Esophagus squamous epithelium (tissue), 5 donors: ENCODE data around the gene HDHD5. TPM values are rescaled to one million over a fixed set of nuclear protein-coding genes. Genes with fewer than 3 reads are reported as not detected.

Experiments used
- DNase-seq: peaks from one replicate; lab custom pipeline; 2025; lab: John Stamatoyannopoulos, UW
- H3K27ac ChIP-seq, 4 donors: fragments of 200-600 bp; sonication (generic); one replicate each; pipeline ENCODE4 v1.5.1; 2016 to 2019; ENCODE audit warnings: mild to moderate bottlenecking in 1 of 4
- H3K27me3 ChIP-seq, 4 donors: fragments of 200-600 bp; sonication (generic); 1 replicate in 3 of 4; 2 replicates in 1 of 4; pipeline versions ENCODE4 v1.5.1 to v1.6.0; 2017 to 2021; ENCODE audit warnings: antibody characterized with exemption in 1 of 4
- H3K36me3 ChIP-seq, 3 donors: fragments of 200-600 bp; sonication (generic); one replicate each; pipeline ENCODE4 v1.5.1; 2016 to 2019
- H3K4me1 ChIP-seq, 3 donors: fragments of 200-600 bp; sonication (generic); one replicate each; pipeline ENCODE4 v1.5.1; 2017 to 2019
- H3K4me3 ChIP-seq, 4 donors: fragments of 200-600 bp; sonication (generic); 1 replicate in 3 of 4; 2 replicates in 1 of 4; pipeline ENCODE4 v1.5.1; 2016 to 2019; ENCODE audit warnings: mild to moderate bottlenecking in 2 of 4, moderate library complexity in 1 of 4
- H3K9me3 ChIP-seq, 3 donors: fragments of 200-600 bp; sonication (generic); one replicate each; pipeline ENCODE4 v1.5.1; 2016 to 2019
- CTCF ChIP-seq, 6 experiments: fragments of 450-650 bp in 4 of 6; fragments of 200-600 bp in 2 of 6; sonication (generic) in 2 of 6; IDR thresholded peaks; one replicate each; pipeline ENCODE4 v1.5.1; 2016 to 2019; ENCODE audit warnings: antibody characterized with exemption in 6 of 6, mild to moderate bottlenecking in 4 of 6, moderate library complexity in 4 of 6
- POLR2A ChIP-seq, 4 donors: fragments of 450-650 bp; IDR thresholded peaks; one replicate each; pipeline ENCODE4 v1.6.1; 2017; ENCODE audit warnings: antibody characterized with exemption in 4 of 4, mild to moderate bottlenecking in 4 of 4, moderate library complexity in 3 of 4
- whole genome bisulfite sequencing, 2 donors: methylation state at CpG; one replicate each; pipeline ENCODE4 v1.1.5; 2018; 5-methylcytosine and 5-hydroxymethylcytosine counted together
- intact Hi-C: fragments of 100-400 bp; cut with DNase I; formaldehyde crosslinking; loops from one replicate; pipeline ENCODE4 v1.15.0; 2022
- total RNA-seq, 4 donors: library from RNA; depleted of rRNA; stranded (reverse); fragments of >200 nt; gene quantifications; one replicate each; pipeline ENCODE4 v1.1.0, GENCODE V29; 2016
- donor health status: DM: yes; HTN: yes; CAD: no.

HDHD5 gene
- total RNA-seq, 4 donors from 2014 or later, result 23.2 to 40.4 (median 36.2) TPM

GRCh38 chr22:17138513-17138912 is 20.6 kb downstream of the HDHD5 start:
- intact Hi-C loops, result no loop called here
- H3K4me3 ChIP-seq, result no peak overlapping the region
- no peak overlapping the region for H3K27ac ChIP-seq
- no peaks in the 10 kb centered on the region for H3K9me3 ChIP-seq
- peaks cover 6 to 81% (median 11%) of the 10 kb centered on the region in 3 donors for H3K36me3 ChIP-seq
- no peaks in the 10 kb centered on the region for H3K27me3 ChIP-seq
- WGBS, 2 donors, result 75 to 85% methylated on average over 9 to 11 of the region's 11 CpGs
- DNase-seq, result no peak
- TF ChIP-seq POLR2A (IDR thresholded peaks at IDR 0.05), result no peak
- TF ChIP-seq CTCF (IDR thresholded peaks at IDR 0.05), result no peak
- no peaks in the 10 kb centered on the region for H3K4me1 ChIP-seq

GRCh38 chr22:17137861-17138425 is 21.1 kb downstream of the HDHD5 start:
- TF ChIP-seq CTCF (IDR thresholded peaks at IDR 0.05) (no peak), POLR2A (IDR thresholded peaks at IDR 0.05) (no peak)
- no peak overlapping the region for H3K4me3 ChIP-seq
- 91 to 95% methylated on average over 9 of the region's 17 CpGs for WGBS, 2 donors
- DNase-seq, result no peak
- peaks cover 6 to 81% (median 11%) of the 10 kb centered on the region in 3 donors for H3K36me3 ChIP-seq
- H3K27ac ChIP-seq, result no peak overlapping the region
- H3K4me1 ChIP-seq, result no peaks in the 10 kb centered on the region
- no peaks in the 10 kb centered on the region for H3K27me3 ChIP-seq
- H3K9me3 ChIP-seq, result no peaks in the 10 kb centered on the region
- intact Hi-C loops, result no loop called here

GRCh38 chr22:17137170-17137569 is 21.9 kb downstream of the HDHD5 start:
- TF ChIP-seq POLR2A (IDR thresholded peaks at IDR 0.05) (no peak), CTCF (IDR thresholded peaks at IDR 0.05) (no peak)
- intact Hi-C loops, result no loop called here
- H3K4me3 ChIP-seq, result no peak overlapping the region
- no peak for DNase-seq
- WGBS, 2 donors, result 61 to 72% methylated on average over 3 to 4 of the region's 4 CpGs
- H3K27ac ChIP-seq, result no peak overlapping the region
- H3K4me1 ChIP-seq, result no peaks in the 10 kb centered on the region
- no peaks in the 10 kb centered on the region for H3K9me3 ChIP-seq
- no peaks in the 10 kb centered on the region for H3K27me3 ChIP-seq
- peaks cover 6 to 73% (median 11%) of the 10 kb centered on the region in 3 donors for H3K36me3 ChIP-seq

- Histone ChIP-seq H3K4me1 (no peaks in the 10 kb centered on the region), H3K27me3 (no peaks in the 10 kb centered on the region), H3K27ac (no peak overlapping the region), H3K36me3 (peaks cover 6 to 54% (median 6%) of the 10 kb centered on the region in 3 donors), H3K4me3 (no peak overlapping the region), H3K9me3 (no peaks in the 10 kb centered on the region)
- no peak for DNase-seq
- TF ChIP-seq POLR2A (IDR thresholded peaks at IDR 0.05) (no peak), CTCF (IDR thresholded peaks at IDR 0.05) (no peak)
- 84 to 90% methylated on average over 13 to 15 of the region's 15 CpGs for WGBS, 2 donors
- intact Hi-C loops, result no loop called here
Observed at GRCh38 chr22:17135153-17135760, 23.8 kb downstream of the HDHD5 start.

GRCh38 chr22:17133137-17133536 is 25.9 kb downstream of the HDHD5 start:
- Histone ChIP-seq H3K4me1 (no peaks in the 10 kb centered on the region), H3K4me3 (no peak overlapping the region), H3K36me3 (peaks cover 5 to 33% (median 6%) of the 10 kb centered on the region in 3 donors), H3K27ac (no peak overlapping the region), H3K9me3 (no peaks in the 10 kb centered on the region), H3K27me3 (no peaks in the 10 kb centered on the region)
- 85 to 100% methylated on average over 4 to 5 of the region's 7 CpGs for WGBS, 2 donors
- DNase-seq, result no peak
- TF ChIP-seq CTCF (IDR thresholded peaks at IDR 0.05) (no peak), POLR2A (IDR thresholded peaks at IDR 0.05) (no peak)
- intact Hi-C loops, result no loop called here
